GM15510 (cell line): ENCODE data around the gene ITGAE.
A peak's percentile ranks its signal among the peaks of the same experiment; 100 is the strongest.

Experiments used
- POLR2A ChIP-seq: IDR thresholded peaks from 3 replicates; pipeline ENCODE4 v1.6.1; 2011; ENCODE audit warnings: borderline replicate concordance; ENCODE audit not compliant: insufficient read length; ENCODE audit errors: extremely low read depth

ITGAE gene

DNA sequence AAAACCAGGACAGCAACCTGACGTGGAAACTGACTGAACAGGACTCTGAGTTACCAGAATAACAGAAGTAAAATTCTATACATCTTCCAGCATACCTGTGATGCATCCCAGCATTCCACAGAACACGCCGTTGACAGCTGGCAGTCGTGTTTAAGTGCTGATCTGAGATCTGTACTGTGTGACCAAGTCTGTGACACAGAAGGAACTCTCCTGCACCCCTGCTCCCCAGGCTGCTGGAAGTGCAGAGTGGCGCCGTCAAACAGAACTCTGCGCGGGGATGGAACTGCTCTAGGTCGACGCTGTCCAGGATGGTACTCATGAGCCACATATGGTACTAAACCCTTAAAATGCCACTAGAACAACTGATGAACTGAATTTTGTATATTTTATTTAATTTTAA, 804 bp upstream of the ITGAE start:
- no peak for TF ChIP-seq POLR2A

DNA sequence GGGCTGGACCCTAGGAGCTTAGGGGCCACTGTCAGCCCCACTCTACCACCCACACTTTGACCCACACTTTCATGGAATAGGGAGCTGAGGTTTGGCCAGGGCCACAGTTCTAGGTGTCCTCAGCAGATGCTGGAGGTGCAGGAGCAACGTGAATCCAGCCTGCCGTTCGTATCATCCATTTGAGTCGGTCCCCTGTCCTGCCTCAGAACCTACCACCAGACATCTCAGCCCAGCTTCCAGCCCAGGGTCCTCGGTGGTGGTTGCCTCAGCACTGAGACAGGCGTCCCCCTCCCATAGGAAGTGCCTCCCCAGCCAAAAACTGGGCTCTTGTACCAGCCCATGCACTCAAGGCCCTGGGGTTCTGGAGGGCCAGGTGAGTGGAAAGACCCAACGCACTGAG, 359 bp upstream of the ITGAE start:
- TF ChIP-seq POLR2A = no peak

DNA sequence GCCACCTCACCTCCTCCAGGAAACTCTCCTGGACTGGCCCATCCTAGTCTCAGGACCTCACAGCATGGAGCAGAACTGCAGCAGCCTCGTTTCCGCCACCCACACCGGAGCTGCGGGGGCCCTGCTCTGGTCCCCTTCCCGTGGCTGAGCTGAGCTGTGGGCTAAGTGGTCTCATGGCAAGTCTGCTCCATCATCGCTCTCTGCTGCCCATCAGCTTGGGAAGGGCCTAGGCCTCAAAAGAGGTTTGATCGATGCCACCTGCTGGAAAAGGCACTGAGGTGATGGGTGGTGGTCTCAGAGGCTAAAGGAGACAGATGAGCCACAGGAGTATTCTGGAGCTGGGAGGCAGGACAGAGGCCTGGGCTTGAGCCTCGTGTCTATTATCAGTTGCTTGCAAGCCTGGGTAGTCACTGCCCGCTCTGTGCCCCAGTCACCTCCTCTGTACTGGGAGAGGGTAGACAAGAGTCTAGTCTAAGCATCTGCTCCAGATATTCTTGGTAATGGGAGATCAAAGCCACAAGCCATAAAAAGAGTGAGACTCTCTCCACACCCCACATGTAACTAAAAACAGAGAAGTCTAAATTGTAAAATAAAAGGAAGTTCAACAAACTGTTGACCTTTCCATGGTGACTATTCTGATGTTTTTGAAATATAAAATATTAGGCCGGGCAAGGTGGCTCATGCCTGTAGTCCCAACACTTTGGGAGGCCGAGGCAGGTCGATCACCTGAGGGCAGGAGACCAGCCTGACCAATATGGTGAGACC, 1.6 kb downstream of the ITGAE start:
- TF ChIP-seq POLR2A = no peak

DNA sequence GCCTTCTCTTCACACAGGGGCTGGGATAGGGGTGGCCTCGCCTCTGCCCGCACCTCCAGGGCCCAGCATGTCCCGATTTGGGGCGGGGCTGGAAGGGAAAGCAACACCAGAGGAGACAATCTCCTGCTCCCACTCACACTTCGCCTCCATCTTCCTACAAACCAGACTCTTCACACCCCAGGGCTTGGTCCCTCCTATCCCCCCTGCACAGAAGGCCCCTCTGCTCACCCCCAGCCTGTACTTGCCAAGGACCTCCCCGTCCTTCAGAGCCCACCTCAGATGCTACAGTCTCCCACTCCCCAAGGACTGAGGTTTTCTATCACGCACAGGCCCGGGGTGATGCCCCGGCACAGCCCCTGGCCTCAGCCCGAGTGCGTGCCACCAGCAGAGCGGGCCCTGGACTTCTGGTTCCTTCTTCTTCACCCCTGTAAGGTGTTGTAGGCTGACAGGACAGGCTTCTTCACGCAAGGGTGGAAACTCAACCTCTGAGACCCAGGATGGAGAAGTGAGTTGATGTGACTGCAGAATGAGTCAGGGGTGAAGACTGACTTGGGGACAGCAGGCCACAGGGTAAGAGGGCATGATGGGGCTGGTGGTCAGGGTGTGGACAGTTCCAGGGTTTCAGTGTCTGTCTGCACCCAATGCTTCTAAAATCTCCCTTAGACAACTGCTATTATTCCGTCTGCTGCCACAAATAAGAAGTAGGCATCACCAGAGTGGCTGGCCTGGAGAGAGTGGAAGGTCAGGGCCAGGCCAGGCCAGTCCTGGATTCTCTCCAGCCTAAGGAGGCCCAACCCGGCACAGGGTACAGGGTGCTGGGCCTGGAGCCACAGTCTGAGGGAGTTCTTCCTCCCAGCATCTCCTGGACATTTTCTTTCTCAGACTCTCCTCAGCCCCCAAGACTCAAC, 2.5 kb downstream of the ITGAE start:
- TF ChIP-seq POLR2A = peak; percentile 18

DNA sequence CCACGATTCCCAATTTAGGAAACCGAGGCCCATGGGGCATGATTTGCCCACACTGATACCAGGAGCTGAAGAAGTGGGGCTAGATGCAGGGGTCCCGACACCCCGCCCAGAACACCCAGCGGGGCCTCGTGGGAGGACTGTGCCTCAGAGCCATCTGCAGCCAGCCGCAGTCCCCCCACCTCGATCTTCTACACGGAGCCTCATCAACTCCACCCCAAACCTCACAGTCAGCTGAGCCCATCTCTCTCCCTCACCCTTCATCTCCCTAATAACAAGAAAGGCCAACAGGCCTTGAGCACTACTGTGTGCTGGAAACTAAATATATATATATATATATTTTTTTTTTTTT, 4.2 kb downstream of the ITGAE start:
- TF ChIP-seq POLR2A = no peak

DNA sequence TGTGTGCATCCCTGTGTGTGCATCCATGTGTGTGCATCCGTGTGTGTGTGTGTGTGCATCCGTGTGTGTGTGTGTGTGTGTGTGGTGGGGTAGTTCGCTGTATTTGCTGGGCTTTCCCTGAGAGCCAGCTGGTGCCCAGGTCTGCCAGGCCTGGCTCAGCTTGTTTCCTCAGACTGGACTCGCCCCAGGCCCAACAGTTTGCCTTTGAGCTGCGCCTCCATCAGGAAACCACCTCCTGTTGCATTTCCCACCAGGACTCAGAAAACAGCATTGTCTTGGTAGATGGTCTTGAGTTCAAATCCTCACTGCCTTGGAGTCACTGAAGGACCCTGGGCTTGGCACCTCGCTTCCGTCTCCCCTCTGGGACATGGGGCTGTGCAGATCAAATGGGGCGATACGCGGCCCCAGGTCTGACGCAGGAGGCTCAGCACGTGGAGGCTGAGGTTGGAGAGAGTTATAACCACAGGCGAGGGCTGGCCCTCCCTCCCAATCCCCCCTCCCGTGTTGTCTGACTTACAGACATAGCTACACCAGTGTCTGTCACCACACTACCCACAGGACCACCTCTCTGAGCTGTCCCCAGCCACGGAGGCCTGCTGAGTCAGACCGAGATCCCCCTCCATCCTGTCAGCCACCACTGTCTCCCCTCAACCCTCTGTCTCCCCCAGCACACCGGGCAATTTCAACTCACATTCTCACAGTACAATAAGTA, 4.7 kb downstream of the ITGAE start:
- TF ChIP-seq POLR2A = no peak

DNA sequence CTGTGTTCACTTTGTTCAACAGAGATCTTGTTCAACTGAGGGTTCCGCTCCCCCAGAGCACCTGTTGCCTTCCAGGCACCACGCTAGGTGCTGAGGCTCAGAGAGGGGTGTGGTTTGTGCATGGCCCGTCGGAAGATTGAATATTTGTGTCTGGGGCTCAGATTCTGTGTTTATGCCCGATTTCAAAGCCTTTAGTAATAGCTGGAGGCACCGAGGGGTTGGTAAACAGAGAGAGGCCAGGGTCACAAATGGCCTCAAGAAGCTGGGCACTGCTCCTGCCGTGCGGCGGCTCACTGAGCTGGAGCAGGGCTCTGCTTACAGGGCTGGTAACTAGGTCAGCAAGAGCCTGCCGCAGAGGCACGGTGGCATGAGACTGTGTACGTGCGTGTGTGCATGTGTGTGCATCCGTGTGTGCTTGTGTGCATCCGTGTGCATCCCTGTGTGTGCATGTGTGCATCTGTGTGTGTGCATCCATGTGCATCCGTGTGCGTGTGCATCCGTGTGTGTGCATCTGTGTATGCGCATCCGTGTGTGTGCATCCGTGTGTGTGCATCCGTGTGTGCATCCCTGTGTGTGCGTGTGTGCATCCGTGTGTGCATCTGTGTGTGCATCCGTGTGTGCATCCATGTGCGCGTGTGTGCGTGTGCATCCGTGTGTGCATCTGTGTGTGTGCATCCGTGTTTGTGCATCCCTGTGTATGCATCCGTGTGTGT, 5.4 kb downstream of the ITGAE start:
- TF ChIP-seq POLR2A = no peak

DNA sequence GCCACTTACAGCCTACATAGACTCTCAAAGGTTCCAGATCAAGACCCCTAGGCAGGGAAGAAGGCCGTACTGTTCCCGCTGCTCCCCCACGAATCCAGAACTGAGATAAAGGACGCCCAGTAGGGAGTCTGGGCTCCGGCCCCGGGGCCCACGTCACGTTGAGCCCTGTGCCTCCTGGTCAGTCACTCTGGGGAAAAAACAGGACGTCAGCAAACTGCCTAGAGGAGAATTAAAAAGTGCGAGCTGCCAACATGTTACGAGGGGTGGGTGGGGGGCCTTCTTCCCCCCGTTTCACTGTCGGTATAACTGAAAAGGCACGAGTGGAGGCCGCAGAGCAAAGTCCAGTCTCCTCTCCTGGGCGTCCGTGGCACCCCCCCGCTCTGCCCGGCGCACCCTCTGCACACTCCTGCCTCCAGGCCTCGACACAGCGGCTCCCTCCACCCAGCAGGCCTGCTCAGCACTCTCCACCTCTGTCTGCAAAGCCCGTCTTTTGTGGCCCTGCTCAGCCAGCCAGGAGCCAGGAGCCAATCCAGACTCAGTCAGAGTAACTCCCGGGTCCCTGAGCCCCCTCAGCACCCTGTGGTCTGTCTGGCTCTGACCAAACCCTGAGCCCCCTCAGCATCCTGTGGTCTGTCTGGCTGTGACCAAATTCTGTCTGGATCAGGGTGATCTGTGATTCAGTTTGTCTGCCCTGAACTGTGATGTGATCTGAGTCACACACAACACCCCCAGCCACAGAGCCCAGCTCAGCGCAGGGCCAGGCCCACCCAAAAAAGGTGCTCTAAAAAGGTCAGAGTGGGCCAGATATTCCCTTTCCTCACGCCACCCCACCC, 6.2 kb downstream of the ITGAE start:
- no peak for TF ChIP-seq POLR2A

DNA sequence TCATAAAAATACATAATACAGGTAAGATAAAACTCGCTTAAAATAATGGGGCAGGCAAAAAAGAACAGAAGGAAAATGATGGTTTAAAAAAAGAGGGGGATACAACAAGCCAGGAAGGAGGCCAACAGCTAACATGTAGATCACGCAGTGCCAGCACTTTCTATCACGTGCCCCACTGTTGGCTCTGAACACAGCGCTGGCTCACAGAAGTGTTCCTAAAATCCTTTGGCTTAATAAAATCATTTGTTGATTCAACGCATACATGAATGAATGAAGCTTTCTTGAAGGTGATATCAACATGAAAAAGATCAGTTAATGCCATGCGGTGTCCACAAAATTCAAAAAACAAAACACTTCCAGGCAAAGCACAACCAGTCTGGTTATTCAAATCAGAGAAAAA, 8.5 kb downstream of the ITGAE start:
- no peak for TF ChIP-seq POLR2A

DNA sequence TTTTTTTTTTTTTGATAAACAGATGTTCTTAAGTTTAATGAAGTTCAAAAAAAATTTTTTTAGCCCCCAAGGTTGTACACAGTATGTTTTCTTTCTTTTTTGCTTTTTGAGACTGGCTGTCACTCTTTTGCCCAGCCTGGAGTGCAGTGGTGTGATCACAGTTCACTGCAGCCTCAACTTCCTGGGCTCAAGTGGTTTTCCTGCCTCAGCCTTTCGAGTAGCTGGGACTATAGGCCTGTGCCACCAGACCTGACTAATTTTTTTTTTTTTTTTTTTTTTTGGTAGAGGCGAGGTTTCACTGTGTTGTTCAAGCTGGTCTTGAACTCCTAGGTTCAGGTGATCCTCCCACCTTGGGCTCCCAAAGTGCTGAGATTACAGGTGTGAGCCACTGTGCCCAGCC, 12.8 kb downstream of the ITGAE start:
- TF ChIP-seq POLR2A = no peak

DNA sequence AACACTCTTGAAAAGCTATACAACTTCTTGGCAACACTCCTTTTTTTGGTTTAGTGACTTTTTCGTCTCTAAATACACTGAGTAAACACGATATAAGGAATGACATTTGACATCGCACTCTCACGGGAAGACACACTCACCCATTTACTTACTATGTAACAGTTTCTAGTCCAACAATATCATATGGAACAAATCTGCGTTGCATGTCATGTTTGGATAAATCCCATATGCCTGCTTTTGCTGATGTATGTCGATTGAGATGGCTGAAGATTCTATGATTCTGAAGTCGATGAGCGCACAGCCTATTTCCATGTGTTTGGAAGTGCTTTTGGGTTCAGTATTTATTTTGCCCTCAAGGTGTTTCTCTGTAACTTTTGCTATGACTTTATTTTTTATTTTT, 18.2 kb downstream of the ITGAE start:
- TF ChIP-seq POLR2A = no peak

DNA sequence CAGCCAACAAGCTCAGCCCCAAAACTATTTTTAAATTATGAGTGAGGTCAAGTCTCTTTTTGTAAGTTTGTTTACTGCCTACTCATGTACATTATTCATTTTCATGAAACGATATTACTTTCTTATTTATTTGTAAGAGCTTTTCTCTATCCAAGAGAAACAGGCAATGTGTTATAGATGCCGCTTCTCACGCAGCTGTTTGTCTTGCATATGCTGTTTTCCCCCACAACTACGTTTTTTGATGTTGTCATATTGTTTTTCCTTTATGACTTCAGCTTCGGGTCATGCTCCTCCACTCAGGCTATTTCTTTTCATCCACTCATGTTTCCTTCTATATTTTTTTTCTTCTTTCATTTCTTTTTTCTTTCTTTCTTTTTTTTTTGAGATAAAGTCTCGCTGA, 20.0 kb downstream of the ITGAE start:
- TF ChIP-seq POLR2A = no peak

DNA sequence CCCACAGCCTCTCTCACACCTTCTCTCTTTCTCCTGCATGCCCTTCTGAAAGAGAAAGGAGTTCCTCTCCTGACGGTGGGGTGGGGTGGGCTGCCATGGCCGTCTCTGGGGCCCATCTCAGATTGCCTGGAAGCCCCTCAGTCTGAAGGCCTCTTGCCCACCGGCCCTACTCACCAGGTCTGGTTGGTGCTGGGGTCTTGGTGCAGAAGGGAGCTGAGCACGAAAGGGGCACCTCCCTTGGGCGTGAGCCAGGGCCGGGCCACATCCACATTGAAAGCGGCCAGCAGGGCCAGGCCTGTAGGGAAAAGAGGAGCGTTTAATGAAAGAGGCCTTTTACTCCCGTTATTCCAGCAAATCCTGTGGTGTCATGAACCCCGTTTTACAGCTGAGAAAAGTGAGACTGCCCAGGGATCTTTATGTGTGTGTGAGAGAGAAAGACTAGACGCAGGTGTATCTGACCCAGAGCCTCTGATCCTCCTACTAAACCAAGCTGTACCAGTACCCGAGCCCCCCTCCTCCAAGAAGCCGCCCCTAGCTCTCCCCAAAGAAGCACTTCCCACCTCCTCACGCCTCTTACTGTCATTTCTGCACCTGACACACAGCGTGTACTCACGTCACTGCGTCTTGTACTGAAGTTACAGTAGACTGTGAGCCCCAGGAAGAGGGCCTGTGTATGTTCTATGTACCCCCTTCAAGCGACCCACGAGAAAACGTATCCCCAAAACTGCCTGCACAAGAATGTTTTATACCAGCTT, 23.4 kb downstream of the ITGAE start:
- TF ChIP-seq POLR2A = no peak
